ENCODE results near the gene CCDC180.

DNA sequence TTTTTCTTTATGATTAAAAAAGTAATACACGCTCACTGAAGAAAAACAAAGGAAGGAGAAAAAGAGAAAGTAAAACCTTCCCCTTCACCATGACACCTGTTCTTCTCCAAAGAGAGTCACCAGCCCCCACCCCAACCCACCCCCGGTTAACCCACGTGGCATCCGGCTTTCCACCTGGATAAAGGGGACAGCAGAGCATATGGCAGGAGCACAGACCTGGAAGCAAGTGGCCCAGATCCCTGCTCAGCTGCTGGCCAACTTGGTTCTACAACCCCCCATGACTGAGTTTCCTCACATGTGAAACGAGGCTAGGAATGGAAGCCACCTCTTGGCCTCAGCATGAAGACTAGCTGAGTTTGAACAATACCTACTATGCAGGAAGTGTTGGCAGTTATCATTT lies 5.1 kb downstream of the CCDC180 start:
- TF ChIP-seq POLR2A (IDR thresholded peaks at IDR 0.05; ENCODE audit: low read depth, low read length), result no peak
- TF ChIP-seq POLR2AphosphoS5 (IDR thresholded peaks at IDR 0.05; ENCODE audit: low read depth, low read length), result no peak
